Measurements from ENCODE around the gene PTPRM.

DNA sequence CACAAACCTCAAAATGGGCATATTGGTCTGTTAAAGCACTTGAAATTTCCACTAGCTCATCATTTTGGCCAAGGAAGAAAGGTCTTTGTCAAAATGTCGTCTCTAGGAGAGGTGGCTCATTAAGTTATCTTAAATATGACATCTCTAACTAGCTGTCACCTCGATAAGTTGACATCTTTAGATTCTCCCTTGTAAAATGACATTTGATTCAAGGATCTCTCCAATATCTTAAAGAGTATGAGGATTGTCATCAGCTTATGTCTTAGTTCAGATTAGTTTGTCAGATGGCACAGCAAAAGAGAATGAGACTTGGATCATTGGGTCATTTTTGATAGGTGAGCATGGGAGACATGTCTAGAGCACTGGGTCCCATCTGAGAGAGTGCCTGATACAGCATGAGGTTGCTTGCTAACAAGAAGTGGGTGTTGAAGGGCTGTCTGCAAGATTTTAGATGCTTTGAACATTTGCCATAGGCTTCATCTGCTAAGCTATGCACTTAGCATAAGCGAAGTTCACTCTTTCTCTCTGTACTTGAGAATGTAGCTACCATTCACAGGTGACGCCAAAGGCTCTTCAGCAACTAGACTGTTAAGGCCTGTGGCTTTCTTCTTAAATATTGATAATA lies 12.9 kb downstream of the PTPRM start:
- TF ChIP-seq CTCF (conservative IDR thresholded peaks at IDR 0.05; ENCODE audit: low read depth, low read length): no peak
- TF ChIP-seq EZH2 (IDR thresholded peaks at IDR 0.05; ENCODE audit: borderline replicate concordance, low read depth, low read length, poor library complexity, severe bottlenecking): no peak
